ENCODE measurements around the gene ME1.
"Not testable (repeated sequence)": the region's sequence is repeated elsewhere in the genome, so short reads cannot be mapped to it uniquely, and the experiment has no call there.

DNA sequence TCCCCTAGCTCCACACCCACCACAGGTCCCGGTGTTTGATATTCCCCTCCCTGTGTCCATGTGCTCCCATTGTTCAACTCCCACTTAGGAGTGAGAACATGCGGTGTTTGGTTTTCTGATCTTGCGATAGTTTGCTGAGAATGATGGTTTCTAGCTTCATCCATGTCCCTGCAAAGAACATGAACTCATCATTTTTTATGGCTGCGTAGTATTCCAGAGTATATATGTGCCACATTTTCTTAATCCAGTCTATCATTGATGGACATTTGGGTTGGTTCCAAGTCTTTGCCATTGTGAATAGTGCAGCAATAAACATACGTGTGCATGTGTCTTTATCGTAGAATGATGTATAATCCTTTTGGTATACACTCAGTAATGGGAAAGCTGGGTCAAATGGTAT is 143.6 kb downstream of the ME1 start:
- TF ChIP-seq, protein P1, sequence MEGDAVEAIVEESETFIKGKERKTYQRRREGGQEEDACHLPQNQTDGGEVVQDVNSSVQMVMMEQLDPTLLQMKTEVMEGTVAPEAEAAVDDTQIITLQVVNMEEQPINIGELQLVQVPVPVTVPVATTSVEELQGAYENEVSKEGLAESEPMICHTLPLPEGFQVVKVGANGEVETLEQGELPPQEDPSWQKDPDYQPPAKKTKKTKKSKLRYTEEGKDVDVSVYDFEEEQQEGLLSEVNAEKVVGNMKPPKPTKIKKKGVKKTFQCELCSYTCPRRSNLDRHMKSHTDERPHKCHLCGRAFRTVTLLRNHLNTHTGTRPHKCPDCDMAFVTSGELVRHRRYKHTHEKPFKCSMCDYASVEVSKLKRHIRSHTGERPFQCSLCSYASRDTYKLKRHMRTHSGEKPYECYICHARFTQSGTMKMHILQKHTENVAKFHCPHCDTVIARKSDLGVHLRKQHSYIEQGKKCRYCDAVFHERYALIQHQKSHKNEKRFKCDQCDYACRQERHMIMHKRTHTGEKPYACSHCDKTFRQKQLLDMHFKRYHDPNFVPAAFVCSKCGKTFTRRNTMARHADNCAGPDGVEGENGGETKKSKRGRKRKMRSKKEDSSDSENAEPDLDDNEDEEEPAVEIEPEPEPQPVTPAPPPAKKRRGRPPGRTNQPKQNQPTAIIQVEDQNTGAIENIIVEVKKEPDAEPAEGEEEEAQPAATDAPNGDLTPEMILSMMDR (IDR thresholded peaks at IDR 0.05): not testable (repeated sequence)
- not testable (repeated sequence) for TF ChIP-seq ZFX (IDR thresholded peaks at IDR 0.05; ENCODE audit: borderline replicate concordance)
